GM18505 (cell line): Measurements from ENCODE around the gene CUL7.
"Not testable (repeated sequence)": the region's sequence is repeated elsewhere in the genome, so short reads cannot be mapped to it uniquely, and the experiment has no call there.

Experiments used
- ATAC-seq: cut with Tn5 transposase; IDR thresholded peaks from one replicate; pipeline ENCODE4 v1.9.1; 2021; ENCODE audit not compliant: unreplicated experiment
- POLR2A ChIP-seq: IDR thresholded peaks from 4 replicates; pipeline ENCODE4 v1.6.1; 2011; ENCODE audit warnings: borderline replicate concordance; ENCODE audit not compliant: insufficient read depth, insufficient read length; ENCODE audit errors: extremely low read depth

The CUL7 gene

GRCh38 chr6:43009124-43009523 lies 44.5 kb downstream of the CUL7 start:
- no peak for ATAC-seq
- TF ChIP-seq POLR2A = no peak

DNA sequence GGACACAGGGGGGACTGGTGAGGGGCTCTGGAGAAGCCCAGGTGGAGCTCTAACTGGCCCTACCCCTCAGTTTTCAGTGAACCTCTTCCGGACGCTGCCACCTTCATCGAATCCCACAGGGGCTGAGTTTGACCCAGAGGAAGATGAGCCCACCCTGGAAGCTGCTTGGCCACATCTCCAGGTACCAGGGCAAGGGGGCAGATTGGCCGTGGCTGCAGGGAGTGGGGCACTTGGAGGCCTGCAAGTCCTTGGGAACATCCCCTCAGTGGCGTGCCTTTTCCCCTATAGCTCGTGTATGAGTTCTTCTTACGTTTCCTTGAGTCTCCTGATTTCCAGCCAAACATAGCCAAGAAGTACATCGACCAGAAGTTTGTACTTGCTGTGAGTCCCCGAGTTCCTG lies 46.5 kb downstream of the CUL7 start:
- no peak for ATAC-seq

GRCh38 chr6:43006251-43006650 lies 47.4 kb downstream of the CUL7 start:
- TF ChIP-seq POLR2A = no peak
- ATAC-seq = no peak

More for the DNA sequence above, 46.5 kb downstream of the CUL7 start:
- TF ChIP-seq POLR2A = no peak

GRCh38 chr6:43005844-43006243 lies 47.8 kb downstream of the CUL7 start:
- ATAC-seq = no peak
- no peak for TF ChIP-seq POLR2A

DNA sequence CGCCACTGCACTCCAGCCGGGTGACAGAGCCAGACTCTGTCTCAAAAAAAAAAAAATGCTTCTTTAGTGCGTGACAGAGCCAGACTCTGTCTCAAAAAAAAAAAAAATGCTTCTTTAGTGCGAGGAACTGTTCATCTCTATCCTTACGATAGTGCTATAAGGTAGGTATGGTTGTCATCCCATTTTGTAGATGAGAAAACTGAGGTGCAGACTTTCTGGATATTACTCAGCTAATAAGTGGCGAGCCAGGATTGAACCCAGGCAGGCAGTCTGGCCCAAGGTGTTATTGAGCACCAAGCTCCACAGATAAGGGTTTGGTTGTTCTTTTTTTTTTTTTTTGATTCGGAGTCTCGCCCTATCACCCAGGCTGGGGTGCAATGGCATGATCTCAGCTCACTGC lies 51.8 kb downstream of the CUL7 start:
- ATAC-seq = no peak
- TF ChIP-seq POLR2A = no peak

- not testable (repeated sequence) for ATAC-seq
Measured at GRCh38 chr6:42998205-42998604, 55.4 kb downstream of the CUL7 start.

DNA sequence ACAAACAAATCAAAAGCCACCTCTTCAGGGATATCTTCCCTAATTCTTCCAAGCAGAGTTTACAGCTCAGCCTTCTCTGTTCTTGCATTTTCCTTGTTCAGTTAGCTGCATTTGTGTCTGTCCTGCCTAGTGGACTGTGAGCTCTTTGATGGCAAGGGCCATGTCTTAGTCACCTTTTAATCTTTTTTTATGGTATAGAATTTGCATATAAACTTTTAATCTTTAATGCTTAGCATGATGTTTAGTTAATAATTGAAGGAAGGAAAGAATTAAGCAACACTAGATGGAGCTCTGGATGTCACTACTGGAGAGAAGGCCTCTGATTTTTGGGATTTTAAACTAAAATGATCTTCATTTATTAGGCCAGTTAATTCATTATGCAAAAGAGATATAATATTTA lies 57.1 kb downstream of the CUL7 start:
- ATAC-seq = no peak
- TF ChIP-seq POLR2A = no peak

DNA sequence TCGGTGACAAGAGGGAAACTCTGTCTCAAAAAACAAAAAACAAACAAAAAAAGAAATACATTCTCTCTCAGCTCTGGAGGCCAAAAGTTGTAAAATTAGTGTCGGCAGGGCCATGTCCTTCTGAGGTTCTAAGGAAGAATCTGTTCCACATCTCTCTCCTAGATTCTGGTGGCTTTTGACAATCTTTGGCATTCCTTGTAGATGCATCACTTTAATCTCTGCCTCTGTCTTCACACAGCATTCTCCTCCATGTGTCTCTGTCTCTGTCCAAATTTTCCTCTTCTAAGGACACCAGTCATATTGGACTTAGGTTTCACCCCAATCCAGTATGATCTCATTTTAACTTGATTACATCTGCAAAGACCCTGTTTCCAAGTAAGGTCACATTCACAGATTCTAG lies 60.2 kb downstream of the CUL7 start:
- no peak for ATAC-seq
- no peak for TF ChIP-seq POLR2A

- TF ChIP-seq POLR2A = no peak
- ATAC-seq = no peak
Measured at GRCh38 chr6:42989923-42990322, 63.7 kb downstream of the CUL7 start.

DNA sequence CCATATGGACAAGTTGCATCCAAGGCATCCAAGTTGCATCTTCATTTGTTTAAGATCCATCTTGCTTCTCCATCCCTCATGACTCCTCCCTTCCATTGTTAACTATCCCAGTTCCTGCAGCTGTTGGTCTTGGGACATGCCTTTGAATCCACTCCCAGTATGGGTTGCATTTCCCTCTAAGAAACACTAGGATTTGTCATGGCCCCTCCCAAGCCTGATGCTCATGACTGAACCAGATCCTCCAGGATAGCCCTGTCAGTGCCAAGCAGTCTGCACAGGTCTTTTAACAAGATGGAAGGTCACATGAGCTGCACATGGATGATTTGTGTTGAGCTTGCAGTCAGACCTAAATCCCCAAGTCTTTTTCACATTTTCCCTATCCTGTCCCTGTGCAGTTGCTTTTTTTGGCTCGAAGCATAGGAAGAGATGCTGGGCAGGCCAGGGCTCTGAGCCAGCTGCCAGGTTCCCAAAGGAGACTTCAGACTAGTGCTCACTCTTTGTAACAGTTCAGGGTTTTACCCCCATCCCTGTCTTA lies 65.1 kb downstream of the CUL7 start:
- no peak for TF ChIP-seq POLR2A
- no peak for ATAC-seq
